ENCODE measurements around the gene MILR1. TPM values are rescaled to one million over a fixed set of nuclear protein-coding genes. Genes with fewer than 3 reads are reported as not detected.

MILR1 gene
- total and polyA plus RNA-seq, 2 donors (not counting 3 experiments of a cell fraction or from before 2014, with no cell fraction given) = 1.2 to 17.8 TPM

- no peak overlapping the region for H3K27ac ChIP-seq (ENCODE audit: insufficient read depth, low read depth, low read length)
- H3K4me2 ChIP-seq (ENCODE audit: insufficient read depth, low read length) = no peak overlapping the region
- no peaks in the 10 kb centered on the region for H3K9me1 ChIP-seq (replicated peaks; ENCODE audit: control insufficient read depth, extremely low read depth, insufficient read depth, low read length)
- intact Hi-C loops (cut with micrococcal nuclease) (no loop called here), dilution Hi-C loops (cut with MboI; ENCODE audit: extremely low pct_ligation_motif_present, low sequenced_read_pairs) (no loop called here)
- peaks cover 45% of the 10 kb centered on the region for H3K4me1 ChIP-seq (ENCODE audit: control insufficient read depth, extremely low read depth, insufficient read depth, low read length)
- H4K20me1 ChIP-seq (replicated peaks; ENCODE audit: control insufficient read depth, extremely low read depth, insufficient read depth, low read length) = no peaks in the 10 kb centered on the region
- POLR2A ChIA-PET = no interaction called here
- H3K27me3 ChIP-seq (ENCODE audit: control insufficient read depth in 2 of 2, insufficient read depth in 2 of 2, low read length in 2 of 2) = no peaks in the 10 kb centered on the region
- no peak overlapping the region for H3K4me3 ChIP-seq (replicated peaks in 1 of 3; ENCODE audit: insufficient read depth in 1 of 3, low read depth in 1 of 3, low read length in 3 of 3)
- H3K36me3 ChIP-seq (ENCODE audit: control insufficient read depth in 2 of 2, extremely low read depth in 1 of 2, insufficient read depth in 2 of 2, low read length in 2 of 2) = no peaks in the 10 kb centered on the region
- no peak overlapping the region for H2AFZ ChIP-seq (ENCODE audit: low read depth, low read length)
- CTCF ChIA-PET = interaction anchor here (1.1 kb wide), 1 partner anchor 8 kb away, joined by 5 read pairs; no protein-coding TSS in a partner anchor
- H3K9me3 ChIP-seq (replicated peaks; ENCODE audit: control insufficient read depth, insufficient read depth, low read length) = no peaks in the 10 kb centered on the region
- H3K9ac ChIP-seq (replicated peaks; ENCODE audit: extremely low read depth, insufficient read depth, low read length) = no peak overlapping the region
- no TSS peak for BruUV-seq (replicated peaks)
- H3K79me2 ChIP-seq (ENCODE audit: control insufficient read depth, insufficient read depth, low read length) = no peaks in the 10 kb centered on the region
- TF ChIP-seq MYC (IDR thresholded peaks at IDR 0.05; ENCODE audit: low read depth, low read length) = no peak
- no peak for TF ChIP-seq JUN (IDR thresholded peaks at IDR 0.05; ENCODE audit: borderline replicate concordance, insufficient read depth, insufficient read length, low read depth)
- TF ChIP-seq EZH2 (IDR thresholded peaks at IDR 0.05; ENCODE audit: borderline replicate concordance, low read depth, low read length, severe bottlenecking) = no peak
- no peak for TF ChIP-seq MAX (IDR thresholded peaks at IDR 0.05; ENCODE audit: insufficient read depth, insufficient read length)
- no peak for TF ChIP-seq FOS (IDR thresholded peaks at IDR 0.05; ENCODE audit: borderline replicate concordance, insufficient read depth, low read length)
- TF ChIP-seq GATA2 (IDR thresholded peaks at IDR 0.05; ENCODE audit: insufficient read depth, insufficient read length, low read depth, low read length) = no peak
- TF ChIP-seq CTCF (IDR thresholded peaks at IDR 0.05; ENCODE audit: extremely low read depth in 1 of 2, insufficient read depth in 1 of 2, low read depth in 1 of 2, low read length in 2 of 2) = no peak
- TF ChIP-seq POLR2AphosphoS5 (IDR thresholded peaks at IDR 0.05; ENCODE audit: insufficient read depth, low read depth, low read length) = no peak
- no peak for TF ChIP-seq POLR2A (IDR thresholded peaks at IDR 0.05; ENCODE audit: low read depth, low read length)
- DNase-seq (ENCODE audit: low read depth, low spot score) (no peak), FAIRE-seq (no peak)
Measured at GRCh38 chr17:64403881-64404460, 44.9 kb upstream of the MILR1 start.

All from endothelial cell of umbilical vein (primary cell).